Measurements from ENCODE around the gene WDR20.

- TF ChIP-seq ETV6 (conservative IDR thresholded peaks at IDR 0.05 in 1 of 2, IDR thresholded peaks at IDR 0.05 in 1 of 2; ENCODE audit: borderline replicate concordance in 1 of 2, low read depth in 1 of 2) (no peak), HDGF (IDR thresholded peaks at IDR 0.05) (no peak)
These were observed 63.7 kb downstream of the WDR20 start for GRCh38 chr14:102203382-102203781.

All from GM12878 (cell line).